ENCODE measurements around the gene FAM3D.
"Not testable (repeated sequence)": the region's sequence is repeated elsewhere in the genome, so short reads cannot be mapped to it uniquely, and the experiment has no call there.

Gene FAM3D, protein sequence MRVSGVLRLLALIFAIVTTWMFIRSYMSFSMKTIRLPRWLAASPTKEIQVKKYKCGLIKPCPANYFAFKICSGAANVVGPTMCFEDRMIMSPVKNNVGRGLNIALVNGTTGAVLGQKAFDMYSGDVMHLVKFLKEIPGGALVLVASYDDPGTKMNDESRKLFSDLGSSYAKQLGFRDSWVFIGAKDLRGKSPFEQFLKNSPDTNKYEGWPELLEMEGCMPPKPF

DNA sequence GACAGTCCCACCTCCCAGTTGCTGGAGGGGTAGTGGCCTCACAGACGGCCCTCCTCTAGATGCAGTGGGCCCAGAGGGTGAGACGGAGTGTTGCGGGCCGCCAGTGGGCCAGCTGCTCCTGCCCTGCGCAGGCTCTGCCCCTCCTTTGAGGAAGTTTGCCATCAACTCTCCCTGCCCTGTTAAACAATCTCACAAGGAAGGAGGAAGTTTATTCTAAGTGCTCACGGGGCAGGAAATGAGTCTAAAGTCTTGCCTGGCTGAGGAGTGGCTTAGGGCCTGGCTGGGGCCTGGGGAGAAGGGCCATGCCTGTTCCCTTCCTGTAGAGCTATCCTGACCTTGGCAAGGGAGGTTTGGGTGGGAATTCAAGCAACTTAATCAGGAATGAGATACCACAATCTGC is at the start of gene FAM3D:
TSS of gene FAM3D (minus strand) at position 92 of the 400 bp plus-strand sequence. CDS start 11,211 bp downstream, outside the sequence.
- Histone ChIP-seq H3K9ac (ENCODE audit: insufficient read length) (no peak within 1 kb of the TSS), H3K4me3 (no peak within 1 kb of the TSS), H3K36me3 (ENCODE audit: insufficient read depth, low read length) (no peaks in the 10 kb centered on the region), H3K27ac (no peak within 1 kb of the TSS), H3K9me3 (ENCODE audit: low read depth, low read length) (no peaks in the 10 kb centered on the region)
- TF ChIP-seq POLR2AphosphoS5 (IDR thresholded peaks at IDR 0.05; ENCODE audit: borderline replicate concordance, low read depth, low read length) = no peak
- no peak for TF ChIP-seq EZH2 (IDR thresholded peaks at IDR 0.05)
- TF ChIP-seq FOXP2 (optimal IDR thresholded peaks at IDR 0.05; ENCODE audit: control extremely low read depth, extremely low read length, insufficient read depth) = no peak
- no peak for DNase-seq (ENCODE audit: low read depth, low spot score)

DNA sequence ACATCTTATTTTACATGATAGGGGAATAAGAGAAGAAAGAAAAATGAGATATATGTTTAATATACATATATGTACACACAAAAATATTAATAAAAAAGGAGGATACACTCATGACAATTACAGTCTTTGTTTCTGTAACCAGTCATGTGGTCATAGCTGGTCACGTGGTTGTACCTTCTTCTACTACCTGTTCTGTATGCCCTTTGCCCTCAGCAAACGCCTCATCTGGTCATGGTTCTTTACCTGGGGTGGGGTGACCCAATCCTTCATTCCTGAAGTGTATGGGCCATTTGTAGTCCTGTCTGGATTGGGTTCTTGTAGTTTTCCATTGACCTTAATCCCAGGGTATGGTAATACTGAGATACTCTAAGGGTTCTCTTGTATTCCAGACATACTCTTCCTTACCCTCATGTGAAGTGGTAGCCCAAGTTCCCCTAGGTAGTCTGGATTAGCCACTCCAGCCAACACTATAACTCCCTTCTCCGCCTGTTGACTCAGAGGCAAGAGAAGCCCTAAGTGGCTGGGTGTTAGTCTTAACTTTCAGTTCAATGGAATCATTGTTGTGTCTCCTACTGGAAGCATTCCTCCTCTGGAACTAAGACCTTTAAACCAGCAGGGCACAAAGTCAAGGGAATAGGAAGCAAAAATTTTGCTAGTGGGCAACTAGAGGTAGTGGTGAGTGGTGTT is 47.3 kb upstream of the FAM3D start:
- TF ChIP-seq POLR2AphosphoS5 (IDR thresholded peaks at IDR 0.05; ENCODE audit: borderline replicate concordance, low read depth, low read length) (no peak), FOXP2 (optimal IDR thresholded peaks at IDR 0.05; ENCODE audit: control extremely low read depth, extremely low read length, insufficient read depth) (no peak), EZH2 (IDR thresholded peaks at IDR 0.05) (no peak)
- DNase-seq (ENCODE audit: low read depth, low spot score) = no peak
- Histone ChIP-seq H3K27ac (no peak overlapping the region), H3K36me3 (ENCODE audit: insufficient read depth, low read length) (no peaks in the 10 kb centered on the region), H3K9ac (ENCODE audit: insufficient read length) (no peak overlapping the region), H3K4me3 (no peak overlapping the region), H3K9me3 (ENCODE audit: low read depth, low read length) (no peaks in the 10 kb centered on the region)

DNA sequence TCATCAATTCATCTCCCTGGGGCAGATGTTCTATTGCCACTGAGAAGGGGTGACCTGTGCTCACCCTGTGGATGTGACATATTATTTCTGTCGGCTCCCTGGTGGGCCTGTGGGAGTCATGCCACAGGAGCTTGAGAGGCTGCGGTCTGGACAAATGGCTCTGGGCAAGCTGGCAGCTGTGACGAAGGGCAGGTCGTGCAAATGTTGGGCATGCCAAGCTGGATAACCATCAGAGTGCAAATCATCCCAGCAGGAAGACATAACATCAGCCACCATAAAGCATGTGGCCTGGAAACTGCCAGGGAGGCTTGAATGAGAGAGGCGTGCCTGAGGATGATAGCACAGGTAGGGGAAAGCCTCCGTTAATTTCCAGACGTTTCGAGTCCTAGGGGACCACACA is 45.3 kb upstream of the FAM3D start:
- TF ChIP-seq EZH2 (IDR thresholded peaks at IDR 0.05) (no peak), FOXP2 (optimal IDR thresholded peaks at IDR 0.05; ENCODE audit: control extremely low read depth, extremely low read length, insufficient read depth) (no peak), POLR2AphosphoS5 (IDR thresholded peaks at IDR 0.05; ENCODE audit: borderline replicate concordance, low read depth, low read length) (no peak)
- Histone ChIP-seq H3K9me3 (ENCODE audit: low read depth, low read length) (no peaks in the 10 kb centered on the region), H3K27ac (no peak overlapping the region), H3K36me3 (ENCODE audit: insufficient read depth, low read length) (no peaks in the 10 kb centered on the region), H3K9ac (ENCODE audit: insufficient read length) (no peak overlapping the region), H3K4me3 (no peak overlapping the region)
- no peak for DNase-seq (ENCODE audit: low read depth, low spot score)

DNA sequence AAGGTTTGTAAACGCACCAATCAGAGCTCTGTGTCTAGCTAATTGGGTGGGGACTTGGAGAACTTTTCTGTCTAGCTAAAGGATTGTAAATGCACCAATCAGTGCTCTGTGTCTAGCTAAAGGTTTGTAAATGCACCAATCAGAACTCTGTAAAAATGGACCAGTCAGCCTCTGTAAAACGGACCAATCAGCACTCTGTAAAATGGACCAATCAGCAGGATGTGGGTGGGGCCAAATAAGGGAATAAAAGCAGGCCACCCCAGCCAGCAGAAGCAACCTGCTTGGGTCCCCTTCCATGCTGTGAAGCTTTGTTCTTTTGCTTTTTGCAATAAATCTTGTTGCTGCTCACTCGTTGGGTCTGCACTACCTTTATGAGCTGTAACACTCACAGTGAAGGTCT is 42.4 kb upstream of the FAM3D start:
- H3K27ac ChIP-seq; DNase-seq (ENCODE audit: low read depth, low spot score); H3K4me3 ChIP-seq; H3K36me3 ChIP-seq (ENCODE audit: insufficient read depth, low read length); H3K9me3 ChIP-seq (ENCODE audit: low read depth, low read length); H3K9ac ChIP-seq (ENCODE audit: insufficient read length): not testable (repeated sequence)

DNA sequence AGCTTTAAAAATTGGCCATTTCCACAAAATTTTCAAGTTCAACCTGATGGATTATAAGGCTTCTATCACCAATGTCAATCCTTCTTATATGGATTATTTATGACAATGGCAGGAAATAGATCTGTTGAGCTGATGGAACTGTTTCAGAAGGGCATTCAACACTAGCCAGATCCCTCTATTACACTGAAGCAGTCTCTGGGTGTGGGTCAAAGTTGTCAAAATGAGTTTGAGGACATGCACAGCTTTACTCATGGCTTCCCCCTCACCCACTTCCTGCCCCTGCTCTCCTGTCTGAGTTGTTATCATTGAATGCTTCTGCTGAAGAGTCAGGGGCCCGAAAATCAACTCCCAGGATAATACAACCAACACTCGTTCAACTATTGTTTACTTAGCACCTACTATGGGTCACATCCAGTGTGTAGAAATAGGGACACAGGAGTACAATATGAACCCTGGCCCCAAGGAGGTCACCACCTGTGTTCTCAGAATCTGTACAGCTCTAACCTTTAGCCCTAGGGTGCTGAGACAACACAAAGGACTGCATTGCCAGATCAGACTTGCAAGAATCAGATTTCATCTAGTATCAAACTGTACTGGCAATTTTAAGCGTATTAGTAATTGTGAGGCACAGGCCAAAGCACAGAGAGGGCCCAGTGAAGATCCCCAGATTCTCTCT is 41.7 kb upstream of the FAM3D start:
- H3K36me3 ChIP-seq (ENCODE audit: insufficient read depth, low read length) = no peaks in the 10 kb centered on the region
- no peak for DNase-seq (ENCODE audit: low read depth, low spot score)
- no peak overlapping the region for H3K4me3 ChIP-seq
- H3K9me3 ChIP-seq (ENCODE audit: low read depth, low read length) = no peaks in the 10 kb centered on the region
- no peak overlapping the region for H3K27ac ChIP-seq
- TF ChIP-seq FOXP2 (optimal IDR thresholded peaks at IDR 0.05; ENCODE audit: control extremely low read depth, extremely low read length, insufficient read depth) (no peak), EZH2 (IDR thresholded peaks at IDR 0.05) (no peak), POLR2AphosphoS5 (IDR thresholded peaks at IDR 0.05; ENCODE audit: borderline replicate concordance, low read depth, low read length) (no peak)
- no peak overlapping the region for H3K9ac ChIP-seq (ENCODE audit: insufficient read length)

DNA sequence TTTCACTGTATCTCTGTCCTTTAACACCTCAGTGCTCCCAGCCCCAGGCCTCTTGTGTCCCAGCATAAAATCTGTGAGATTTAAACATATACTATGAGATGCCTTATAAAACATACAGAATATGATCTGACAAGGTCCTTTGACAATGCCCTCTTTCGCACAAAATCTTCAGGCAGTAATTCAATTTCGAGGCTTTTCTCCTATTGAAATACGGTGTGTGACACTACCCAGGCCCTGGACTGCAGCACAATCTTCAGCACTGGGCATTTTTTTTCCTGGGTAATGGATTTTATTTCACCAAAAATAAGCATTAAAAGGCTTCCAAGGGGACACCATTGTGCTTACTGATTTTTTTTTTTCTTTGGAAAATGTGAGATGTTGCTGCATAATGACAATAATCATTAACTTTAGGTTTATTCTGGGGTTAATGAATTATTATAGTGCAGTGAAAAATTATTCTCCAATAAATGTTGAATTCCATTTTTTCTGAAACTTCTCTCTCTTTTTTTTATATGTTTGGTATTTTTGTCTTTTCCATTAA is 40.9 kb upstream of the FAM3D start:
- no peak overlapping the region for H3K9ac ChIP-seq (ENCODE audit: insufficient read length)
- no peak overlapping the region for H3K27ac ChIP-seq
- TF ChIP-seq POLR2AphosphoS5 (IDR thresholded peaks at IDR 0.05; ENCODE audit: borderline replicate concordance, low read depth, low read length) (no peak), FOXP2 (optimal IDR thresholded peaks at IDR 0.05; ENCODE audit: control extremely low read depth, extremely low read length, insufficient read depth) (no peak), EZH2 (IDR thresholded peaks at IDR 0.05) (no peak)
- H3K36me3 ChIP-seq (ENCODE audit: insufficient read depth, low read length) = no peaks in the 10 kb centered on the region
- DNase-seq (ENCODE audit: low read depth, low spot score) = no peak
- H3K4me3 ChIP-seq = no peak overlapping the region
- no peaks in the 10 kb centered on the region for H3K9me3 ChIP-seq (ENCODE audit: low read depth, low read length)

DNA sequence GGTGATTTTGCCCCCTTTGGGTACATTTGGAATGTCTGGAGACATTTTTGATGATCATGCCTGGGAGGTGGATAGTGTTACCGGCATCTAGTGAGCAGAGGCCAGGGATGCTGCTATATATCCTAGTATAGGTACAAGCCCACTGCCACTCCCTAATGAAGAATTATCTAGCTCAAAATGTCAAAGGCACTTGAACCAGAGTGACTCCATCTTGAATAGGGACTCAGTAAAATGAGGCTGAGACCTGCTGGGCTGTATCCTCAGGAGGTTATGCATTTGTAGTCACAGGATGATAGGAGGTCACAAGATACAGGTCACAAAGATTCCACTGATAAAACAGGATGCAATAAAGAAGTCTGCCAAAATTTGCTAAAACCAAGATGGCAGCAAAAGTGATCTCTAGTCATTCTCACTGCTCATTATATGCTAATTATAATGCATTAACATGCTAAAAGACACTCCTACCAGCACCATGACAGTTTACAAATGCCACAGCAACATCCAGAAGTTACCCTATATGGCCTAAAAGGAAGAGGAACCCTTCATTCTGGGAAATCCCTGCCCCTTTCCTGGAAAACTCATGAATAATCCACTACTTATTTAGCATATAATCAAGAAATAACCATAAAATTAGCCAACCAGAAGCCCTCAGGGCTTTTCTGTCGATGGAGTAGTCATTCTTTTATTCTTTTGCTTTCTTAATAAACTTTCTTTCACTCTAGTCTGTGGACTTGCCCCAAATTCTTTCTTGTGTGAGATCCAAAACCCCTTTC is 40.0 kb upstream of the FAM3D start:
- Histone ChIP-seq H3K36me3 (ENCODE audit: insufficient read depth, low read length) (no peaks in the 10 kb centered on the region), H3K9me3 (ENCODE audit: low read depth, low read length) (no peaks in the 10 kb centered on the region), H3K4me3 (no peak overlapping the region), H3K9ac (ENCODE audit: insufficient read length) (no peak overlapping the region), H3K27ac (no peak overlapping the region)
- DNase-seq (ENCODE audit: low read depth, low spot score) = no peak
- TF ChIP-seq EZH2 (IDR thresholded peaks at IDR 0.05) = no peak
- TF ChIP-seq POLR2AphosphoS5 (IDR thresholded peaks at IDR 0.05; ENCODE audit: borderline replicate concordance, low read depth, low read length) = no peak
- TF ChIP-seq FOXP2 (optimal IDR thresholded peaks at IDR 0.05; ENCODE audit: control extremely low read depth, extremely low read length, insufficient read depth) = no peak

DNA sequence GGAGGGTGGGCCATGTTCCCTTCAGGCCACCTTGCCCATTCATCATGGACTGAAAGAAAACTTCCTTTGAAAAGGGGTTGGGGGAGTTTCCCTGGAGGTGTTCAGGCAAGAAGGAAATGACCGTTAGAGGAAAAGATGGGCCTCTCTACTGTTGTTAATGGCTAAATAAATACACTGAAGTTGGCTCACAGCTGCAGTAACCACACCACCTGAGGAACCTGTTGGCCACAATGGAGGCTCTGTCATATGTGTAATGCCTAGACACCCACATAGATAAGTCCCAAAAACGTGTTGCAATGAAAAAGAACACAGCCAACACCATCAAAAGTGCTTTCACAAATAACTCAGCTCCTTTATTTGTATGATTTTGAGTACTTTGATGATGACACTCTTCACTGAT is 38.2 kb upstream of the FAM3D start:
- TF ChIP-seq POLR2AphosphoS5 (IDR thresholded peaks at IDR 0.05; ENCODE audit: borderline replicate concordance, low read depth, low read length) (no peak), FOXP2 (optimal IDR thresholded peaks at IDR 0.05; ENCODE audit: control extremely low read depth, extremely low read length, insufficient read depth) (no peak), EZH2 (IDR thresholded peaks at IDR 0.05) (no peak)
- H3K27ac ChIP-seq = no peak overlapping the region
- no peak overlapping the region for H3K4me3 ChIP-seq
- H3K9ac ChIP-seq (ENCODE audit: insufficient read length) = no peak overlapping the region
- no peak for DNase-seq (ENCODE audit: low read depth, low spot score)
- H3K36me3 ChIP-seq (ENCODE audit: insufficient read depth, low read length) = no peaks in the 10 kb centered on the region
- no peaks in the 10 kb centered on the region for H3K9me3 ChIP-seq (ENCODE audit: low read depth, low read length)

DNA sequence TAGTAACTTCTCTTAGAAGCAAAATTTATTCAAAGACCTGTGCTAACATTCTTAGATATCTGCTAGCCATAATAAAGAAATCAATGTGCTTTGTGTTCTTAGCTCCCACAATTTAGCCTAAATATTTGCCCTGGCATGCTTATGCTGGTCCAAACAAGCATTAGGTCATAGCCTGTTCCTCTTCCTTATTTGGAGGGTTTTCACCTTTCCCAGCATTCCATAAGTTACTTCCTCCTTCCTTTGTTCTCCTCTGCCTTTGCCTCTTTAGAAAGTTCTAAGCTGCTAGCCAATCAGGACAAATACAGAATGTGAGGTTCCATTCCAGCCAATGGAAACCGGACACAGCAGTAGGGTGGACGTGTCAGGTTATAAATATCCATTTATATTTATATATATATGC is 37.7 kb upstream of the FAM3D start:
- not testable (repeated sequence) for H3K9me3 ChIP-seq (ENCODE audit: low read depth, low read length); H3K36me3 ChIP-seq (ENCODE audit: insufficient read depth, low read length); H3K4me3 ChIP-seq; H3K27ac ChIP-seq; H3K9ac ChIP-seq (ENCODE audit: insufficient read length); DNase-seq (ENCODE audit: low read depth, low spot score)

Measured in SK-N-MC (cell line).